Mucosa of descending colon (tissue), 3 donors: Measurements from ENCODE around the gene IGSF8. TPM values are rescaled to one million over a fixed set of nuclear protein-coding genes. Genes with fewer than 3 reads are reported as not detected.

Source experiments
- ATAC-seq: fragments of 200-7000 bp; cut with Tn5 transposase; one replicate; pipeline ENCODE4 v1.9.1; 2020; ENCODE audit warnings: mild to moderate bottlenecking, moderate library complexity
- DNase-seq, 3 donors: peaks; one replicate each; pipeline ENCODE4 v3.0.0-alpha.2; 2020
- H3K36me3 ChIP-seq: fragments of 200-600 bp; one replicate; pipeline ENCODE4 v1.8.0; 2021; ENCODE audit warnings: low read depth, mild to moderate bottlenecking
- H3K4me1 ChIP-seq: fragments of 200-600 bp; one replicate; pipeline ENCODE4 v1.8.0; 2021; ENCODE audit warnings: low read depth, mild to moderate bottlenecking
- H3K4me3 ChIP-seq: fragments of 200-600 bp; one replicate; pipeline ENCODE4 v1.8.0; 2021; ENCODE audit warnings: mild to moderate bottlenecking
- H3K9me3 ChIP-seq: fragments of 200-600 bp; one replicate; pipeline ENCODE4 v1.8.0; 2021; ENCODE audit warnings: mild to moderate bottlenecking
- CTCF ChIP-seq: fragments of 200-600 bp; IDR thresholded peaks from one replicate; pipeline ENCODE4 v1.8.0; 2022; ENCODE audit warnings: antibody characterized with exemption, mild to moderate bottlenecking
- intact Hi-C, 2 donors: fragments of 100-400 bp; cut with DNase I in 1 of 2; cut with micrococcal nuclease in 1 of 2; formaldehyde crosslinking; loops; one replicate each; pipeline versions ENCODE4 v1.11.0 to v1.11.1; 2022; cut with DNase I, micrococcal nuclease
- total RNA-seq, 3 donors: library from RNA; stranded (reverse); fragmentation: NEBNext Ultra II Directional in 2 of 3; extraction: Animal tissue kit (Norgen Biotek cat#: 25700) in 2 of 3; gene quantifications; one replicate each; pipeline versions ENCODE4 v1.2.1 to v1.2.4, GENCODE V29; 2021 to 2023
- donor health status: DM: no; HTN: no; CAD: no; lungs with moderate emphysema.
- donor health status: DM: no; HTN: no; CAD: no.
- donor health status: DM: no; HTN: yes; CAD: no.

Gene IGSF8
- total RNA-seq, 3 donors from 2014 or later: 38.3 to 65.0 (median 39.1) TPM

- Histone ChIP-seq H3K36me3 (no peaks in the 10 kb centered on the region), H3K4me1 (no peaks in the 10 kb centered on the region), H3K9me3 (no peaks in the 10 kb centered on the region), H3K4me3 (no peak overlapping the region)
- peak; percentile 86 for ATAC-seq
- peak in 2 of 3 donors; percentile 63 to 70 for DNase-seq
- intact Hi-C loops: no loop called here
- TF ChIP-seq CTCF: peak; percentile 71
Observed at GRCh38 chr1:160078512-160079195, 19.8 kb downstream of the IGSF8 start.

GRCh38 chr1:160077486-160077885 lies 20.9 kb downstream of the IGSF8 start:
- intact Hi-C loops: no loop called here
- Histone ChIP-seq H3K4me1 (no peaks in the 10 kb centered on the region), H3K36me3 (no peaks in the 10 kb centered on the region), H3K4me3 (no peak overlapping the region), H3K9me3 (no peaks in the 10 kb centered on the region)
- no peak for TF ChIP-seq CTCF
- no peak for DNase-seq
- no peak for ATAC-seq

GRCh38 chr1:160076295-160076694 lies 22.1 kb downstream of the IGSF8 start:
- Histone ChIP-seq H3K4me3 (no peak overlapping the region), H3K4me1 (no peaks in the 10 kb centered on the region), H3K9me3 (no peaks in the 10 kb centered on the region), H3K36me3 (no peaks in the 10 kb centered on the region)
- DNase-seq (no peak), ATAC-seq (no peak)
- intact Hi-C loops: no loop called here
- no peak for TF ChIP-seq CTCF

- no peak for ATAC-seq
- no peaks in the 10 kb centered on the region for H3K36me3 ChIP-seq
- intact Hi-C loops: no loop called here
- H3K4me1 ChIP-seq: no peaks in the 10 kb centered on the region
- no peak overlapping the region for H3K4me3 ChIP-seq
- H3K9me3 ChIP-seq: no peaks in the 10 kb centered on the region
- TF ChIP-seq CTCF: no peak
- no peak for DNase-seq
Observed at GRCh38 chr1:160075836-160076235, 22.6 kb downstream of the IGSF8 start.

- Histone ChIP-seq H3K4me3 (no peak overlapping the region), H3K9me3 (no peaks in the 10 kb centered on the region), H3K4me1 (no peaks in the 10 kb centered on the region), H3K36me3 (no peaks in the 10 kb centered on the region)
- no peak for TF ChIP-seq CTCF
- DNase-seq (no peak), ATAC-seq (no peak)
- intact Hi-C loops: no loop called here
Observed at GRCh38 chr1:160074865-160075264, 23.6 kb downstream of the IGSF8 start.

- no peaks in the 10 kb centered on the region for H3K9me3 ChIP-seq
- ATAC-seq: no peak
- DNase-seq: no peak
- H3K36me3 ChIP-seq: no peaks in the 10 kb centered on the region
- intact Hi-C loops: no loop called here
- TF ChIP-seq CTCF: no peak
- H3K4me3 ChIP-seq: no peak overlapping the region
- no peaks in the 10 kb centered on the region for H3K4me1 ChIP-seq
Observed at GRCh38 chr1:160071289-160071688, 27.1 kb downstream of the IGSF8 start.
